Kidney (tissue), 14 donors: ENCODE results near the gene DRAM1. TPM values are rescaled to one million over a fixed set of nuclear protein-coding genes. Genes with fewer than 3 reads are reported as not detected.
A peak's percentile ranks its signal among the peaks of the same experiment; 100 is the strongest.

Experiments
- DNase-seq, 5 donors: peaks; one replicate each; pipeline ENCODE4 v3.0.0-alpha.2; 2013 to 2020
- FAIRE-seq: peaks from 2 replicates; lab custom pipeline; 2012; peaks lifted over from hg19 to GRCh38; lab: Jason Lieb, UNC
- H3K27ac ChIP-seq, 2 donors: one replicate each; pipeline ENCODE4 v1.7.0; 2013; ENCODE audit warnings: low read depth in 2 of 2, low read length in 2 of 2, inconsistent platforms in 1 of 2
- H3K27me3 ChIP-seq: one replicate; pipeline ENCODE4 v1.7.1; 2013; ENCODE audit warnings: low read length, inconsistent platforms; ENCODE audit not compliant: control insufficient read depth, insufficient read depth
- H3K36me3 ChIP-seq, 3 donors: one replicate each; pipeline versions ENCODE4 v1.7.0 to v1.7.1; 2013; ENCODE audit warnings: low read length in 3 of 3, control low read depth in 1 of 3, inconsistent platforms in 1 of 3; ENCODE audit not compliant: insufficient read depth in 3 of 3, control insufficient read depth in 2 of 3
- H3K4me1 ChIP-seq, 3 donors: one replicate each; pipeline versions ENCODE4 v1.7.0 to v1.7.1; 2013; ENCODE audit warnings: low read length in 3 of 3, inconsistent platforms in 1 of 3, low read depth in 1 of 3; ENCODE audit not compliant: control insufficient read depth in 2 of 3, insufficient read depth in 2 of 3
- H3K4me3 ChIP-seq, 3 donors: one replicate each; pipeline versions ENCODE4 v1.7.0 to v1.8.1; 2013; ENCODE audit warnings: low read length in 3 of 3, control low read depth in 1 of 3, inconsistent platforms in 1 of 3
- H3K9ac ChIP-seq, 3 donors: one replicate each; pipeline versions ENCODE4 v1.7.0 to v1.7.1; 2013; ENCODE audit warnings: low read length in 3 of 3, control low read depth in 1 of 3, inconsistent platforms in 1 of 3
- H3K9me3 ChIP-seq, 3 donors: one replicate each; pipeline versions ENCODE4 v1.7.0 to v1.7.1; 2013; ENCODE audit warnings: low read length in 3 of 3, control low read depth in 1 of 3, inconsistent platforms in 1 of 3; ENCODE audit not compliant: control insufficient read depth in 2 of 3, insufficient read depth in 1 of 3
- intact Hi-C: fragments of 100-400 bp; cut with DNase I; formaldehyde crosslinking; loops from one replicate; pipeline ENCODE4 v1.11.1; 2022
- polyA plus RNA-seq: library from polyadenylated mRNA; stranded (reverse); fragments of 350-450 nt; fragmentation: Illumina TruSeq; extraction: RNeasy Lipid Tissue Mini Kit (QIAGEN cat#74804); gene quantifications from one replicate; pipeline ENCODE4 v1.2.3, GENCODE V29; 2014; ENCODE audit warnings: low read depth, low replicate concordance; ENCODE audit not compliant: insufficient read depth
- total RNA-seq: library from RNA; stranded (reverse); fragmentation: NEBNext Ultra II Directional; extraction: Animal tissue kit (Norgen Biotek cat#: 25700); gene quantifications from one replicate; pipeline ENCODE4 v1.2.1, GENCODE V29; 2021
- TF ChIP-seq, protein P1 (sequence below): IDR thresholded peaks from 3 replicates; pipeline ENCODE4 v1.5.1; 2012; ENCODE audit warnings: mild to moderate bottlenecking, moderate library complexity, borderline replicate concordance; ENCODE audit not compliant: insufficient read depth; ENCODE audit errors: extremely low read depth
- donor health status: control.
- donor health status: control.
- donor health status: control.
- donor health status: control.
- donor health status: control.
- donor health status: DM: yes; HTN: yes; CAD: no.
- donor health status: Normal renal cell carcinoma (clear cell type).

Gene DRAM1
- total and polyA plus RNA-seq, 2 donors from 2014 or later, result 19.0 to 35.8 TPM

DNA sequence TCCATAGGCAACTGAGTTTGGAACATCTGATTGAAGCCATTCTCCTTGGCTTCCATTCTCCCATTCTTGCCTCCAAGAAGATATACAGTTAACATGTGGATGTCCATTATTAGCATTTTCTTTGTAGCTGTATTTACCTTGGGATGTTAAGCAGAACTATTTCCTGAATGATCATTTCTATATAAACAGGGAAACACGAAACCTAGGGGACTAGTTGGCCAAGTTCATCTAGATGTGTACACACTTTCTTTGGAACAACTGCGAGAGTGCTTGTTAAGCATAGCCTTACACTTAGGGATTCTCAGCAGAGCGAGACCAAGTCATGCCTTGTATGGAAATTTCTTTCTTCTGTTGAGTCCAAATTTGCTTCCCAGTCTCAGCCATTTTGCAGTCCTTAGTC, 42.1 kb downstream of the DRAM1 start:
- H3K4me1 ChIP-seq, result no peaks in the 10 kb centered on the region
- FAIRE-seq (no peak), DNase-seq (no peak)
- H3K27me3 ChIP-seq, result no peaks in the 10 kb centered on the region
- no peaks in the 10 kb centered on the region for H3K9me3 ChIP-seq
- peaks cover 0 to 10% (median 4%) of the 10 kb centered on the region in 3 donors for H3K36me3 ChIP-seq
- intact Hi-C loops, result no loop called here
- no peak overlapping the region for H3K9ac ChIP-seq
- no peak overlapping the region for H3K27ac ChIP-seq
- H3K4me3 ChIP-seq, result no peak overlapping the region
- TF ChIP-seq, protein P1, sequence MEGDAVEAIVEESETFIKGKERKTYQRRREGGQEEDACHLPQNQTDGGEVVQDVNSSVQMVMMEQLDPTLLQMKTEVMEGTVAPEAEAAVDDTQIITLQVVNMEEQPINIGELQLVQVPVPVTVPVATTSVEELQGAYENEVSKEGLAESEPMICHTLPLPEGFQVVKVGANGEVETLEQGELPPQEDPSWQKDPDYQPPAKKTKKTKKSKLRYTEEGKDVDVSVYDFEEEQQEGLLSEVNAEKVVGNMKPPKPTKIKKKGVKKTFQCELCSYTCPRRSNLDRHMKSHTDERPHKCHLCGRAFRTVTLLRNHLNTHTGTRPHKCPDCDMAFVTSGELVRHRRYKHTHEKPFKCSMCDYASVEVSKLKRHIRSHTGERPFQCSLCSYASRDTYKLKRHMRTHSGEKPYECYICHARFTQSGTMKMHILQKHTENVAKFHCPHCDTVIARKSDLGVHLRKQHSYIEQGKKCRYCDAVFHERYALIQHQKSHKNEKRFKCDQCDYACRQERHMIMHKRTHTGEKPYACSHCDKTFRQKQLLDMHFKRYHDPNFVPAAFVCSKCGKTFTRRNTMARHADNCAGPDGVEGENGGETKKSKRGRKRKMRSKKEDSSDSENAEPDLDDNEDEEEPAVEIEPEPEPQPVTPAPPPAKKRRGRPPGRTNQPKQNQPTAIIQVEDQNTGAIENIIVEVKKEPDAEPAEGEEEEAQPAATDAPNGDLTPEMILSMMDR, result no peak

- no peak for DNase-seq
- no peaks in the 10 kb centered on the region for H3K9me3 ChIP-seq
- peaks cover 0 to 10% (median 4%) of the 10 kb centered on the region in 3 donors for H3K36me3 ChIP-seq
- H3K27me3 ChIP-seq, result no peaks in the 10 kb centered on the region
- intact Hi-C loops, result no loop called here
- H3K4me1 ChIP-seq, result no peaks in the 10 kb centered on the region
- FAIRE-seq, result no peak
- no peak overlapping the region for H3K9ac ChIP-seq
- TF ChIP-seq, protein P1, result no peak
- H3K4me3 ChIP-seq, result no peak overlapping the region
- H3K27ac ChIP-seq, result no peak overlapping the region
Measured at GRCh38 chr12:101920906-101921305, 43.5 kb downstream of the DRAM1 start.

- no peak for FAIRE-seq
- no peak for DNase-seq
- intact Hi-C loops, result no loop called here
- H3K27ac ChIP-seq, result peak overlapping the region in 1 of 2 donors; percentile 43
- no peaks in the 10 kb centered on the region for H3K9me3 ChIP-seq
- H3K27me3 ChIP-seq, result no peaks in the 10 kb centered on the region
- no peak overlapping the region for H3K4me3 ChIP-seq
- H3K4me1 ChIP-seq, result no peaks in the 10 kb centered on the region
- peaks cover 0 to 10% (median 4%) of the 10 kb centered on the region in 3 donors for H3K36me3 ChIP-seq
- H3K9ac ChIP-seq, result no peak overlapping the region
- TF ChIP-seq, protein P1, result no peak
Measured at GRCh38 chr12:101923045-101923718, 45.8 kb downstream of the DRAM1 start.
